ENCODE data around the gene RAD23A. TPM values are rescaled to one million over a fixed set of nuclear protein-coding genes. Genes with fewer than 3 reads are reported as not detected.
"Not testable (repeated sequence)": the region's sequence is repeated elsewhere in the genome, so short reads cannot be mapped to it uniquely, and the experiment has no call there.

Gene RAD23A
- 211 and 354 TPM in 2 replicates for total RNA-seq (2014; rRNA removed; shearing (Covaris generic); ENCODE audit: low replicate concordance)

GRCh38 chr19:12945479-12946091 lies at the start of gene RAD23A:
TSS of gene RAD23A (plus strand) at chr19:12945862. CDS start at chr19:12945949, 87 bp downstream.
- Histone ChIP-seq H3K27me3 (no peaks in the 10 kb centered on the region), H3K36me3 (peaks cover 90% of the 10 kb centered on the region), H3K9me3 (no peaks in the 10 kb centered on the region), H3K4me3 (peak within 1 kb of the TSS; percentile 91)
- DNase-seq, result peak; percentile 100

- Histone ChIP-seq H3K4me3 (no peak overlapping the region), H3K27me3 (no peaks in the 10 kb centered on the region), H3K36me3 (peaks cover 33% of the 10 kb centered on the region), H3K9me3 (no peaks in the 10 kb centered on the region)
- DNase-seq, result no peak
Observed at GRCh38 chr19:12896460-12896859, 49.2 kb upstream of the RAD23A start.

GRCh38 chr19:12899891-12900518 lies 45.7 kb upstream of the RAD23A start:
- peaks cover 20% of the 10 kb centered on the region for H3K36me3 ChIP-seq
- no peak for DNase-seq
- H3K4me3 ChIP-seq, result no peak overlapping the region
- no peaks in the 10 kb centered on the region for H3K27me3 ChIP-seq
- H3K9me3 ChIP-seq, result no peaks in the 10 kb centered on the region

GRCh38 chr19:12907166-12907565 lies 38.5 kb upstream of the RAD23A start:
- DNase-seq, result no peak
- Histone ChIP-seq H3K27me3 (no peaks in the 10 kb centered on the region), H3K9me3 (no peaks in the 10 kb centered on the region)

GRCh38 chr19:12912571-12912970 lies 33.1 kb upstream of the RAD23A start:
- DNase-seq, result no peak
- H3K4me3 ChIP-seq, result no peak overlapping the region

More at GRCh38 chr19:12907166-12907565, 38.5 kb upstream of the RAD23A start:
- H3K4me3 ChIP-seq, result no peak overlapping the region
- no peaks in the 10 kb centered on the region; the same call in 1 of the 2 replicates for H3K36me3 ChIP-seq

GRCh38 chr19:12913011-12913561 lies 32.6 kb upstream of the RAD23A start:
- no peaks in the 10 kb centered on the region for H3K36me3 ChIP-seq
- DNase-seq, result no peak
- H3K4me3 ChIP-seq, result no peak overlapping the region

More at GRCh38 chr19:12912571-12912970, 33.1 kb upstream of the RAD23A start:
- H3K9me3 ChIP-seq, result no peaks in the 10 kb centered on the region
- no peaks in the 10 kb centered on the region for H3K36me3 ChIP-seq
- 0 out of 2 replicates have a peak, but pooled peaks cover 3% of the 10 kb centered on the region for H3K27me3 ChIP-seq

GRCh38 chr19:12913851-12914690 lies 31.6 kb upstream of the RAD23A start:
- no peak for DNase-seq
- H3K9me3 ChIP-seq, result no peaks in the 10 kb centered on the region; the same call in 1 of the 2 replicates
- no peaks in the 10 kb centered on the region for H3K36me3 ChIP-seq
- H3K27me3 ChIP-seq, result 0 out of 2 replicates have a peak, but pooled peaks cover 3% of the 10 kb centered on the region
- no peak overlapping the region for H3K4me3 ChIP-seq

More at GRCh38 chr19:12913011-12913561, 32.6 kb upstream of the RAD23A start:
- Histone ChIP-seq H3K27me3 (0 out of 2 replicates have a peak, but pooled peaks cover 3% of the 10 kb centered on the region), H3K9me3 (no peaks in the 10 kb centered on the region)

- DNase-seq, result not testable (repeated sequence)
Observed at GRCh38 chr19:12915860-12916259, 29.8 kb upstream of the RAD23A start.

GRCh38 chr19:12918253-12918652 lies 27.4 kb upstream of the RAD23A start:
- Histone ChIP-seq H3K36me3 (peaks cover 20% of the 10 kb centered on the region), H3K4me3 (no peak overlapping the region), H3K27me3 (no peaks in the 10 kb centered on the region), H3K9me3 (no peaks in the 10 kb centered on the region; the same call in 1 of the 2 replicates)
- no peak for DNase-seq

More at GRCh38 chr19:12915860-12916259, 29.8 kb upstream of the RAD23A start:
- not testable (repeated sequence) for H3K27me3 ChIP-seq, H3K4me3 ChIP-seq, H3K9me3 ChIP-seq, H3K36me3 ChIP-seq

GRCh38 chr19:12921047-12921446 lies 24.6 kb upstream of the RAD23A start:
- Histone ChIP-seq H3K36me3 (peaks cover 48% of the 10 kb centered on the region), H3K4me3 (no peak overlapping the region), H3K27me3 (no peaks in the 10 kb centered on the region), H3K9me3 (no peaks in the 10 kb centered on the region; the same call in 1 of the 2 replicates)
- DNase-seq, result no peak

GRCh38 chr19:12922959-12923358 lies 22.7 kb upstream of the RAD23A start:
- Histone ChIP-seq H3K4me3 (no peak overlapping the region), H3K27me3 (no peaks in the 10 kb centered on the region)

GRCh38 chr19:12924621-12925310 lies 20.9 kb upstream of the RAD23A start:
- Histone ChIP-seq H3K4me3 (no peak overlapping the region), H3K36me3 (peaks cover 81% of the 10 kb centered on the region), H3K9me3 (no peaks in the 10 kb centered on the region), H3K27me3 (no peaks in the 10 kb centered on the region)
- DNase-seq, result no peak

More at GRCh38 chr19:12922959-12923358, 22.7 kb upstream of the RAD23A start:
- no peaks in the 10 kb centered on the region; the same call in 1 of the 2 replicates for H3K9me3 ChIP-seq
- peaks cover 63% of the 10 kb centered on the region for H3K36me3 ChIP-seq
- DNase-seq, result no peak

- Histone ChIP-seq H3K27me3 (no peaks in the 10 kb centered on the region), H3K9me3 (no peaks in the 10 kb centered on the region)
- DNase-seq, result no peak
Observed at GRCh38 chr19:12930002-12930645, 15.5 kb upstream of the RAD23A start.

GRCh38 chr19:12932392-12933286 lies 13.0 kb upstream of the RAD23A start:
- Histone ChIP-seq H3K27me3 (no peaks in the 10 kb centered on the region), H3K4me3 (peak overlapping the region; percentile 98), H3K36me3 (peaks cover 43% of the 10 kb centered on the region), H3K9me3 (no peaks in the 10 kb centered on the region)
- no peak for DNase-seq

More at GRCh38 chr19:12930002-12930645, 15.5 kb upstream of the RAD23A start:
- Histone ChIP-seq H3K36me3 (peaks cover 66% of the 10 kb centered on the region), H3K4me3 (no peak overlapping the region)

All from MG63 (cell line).